Neural cell (in vitro differentiated cells): Measurements from ENCODE around the gene USP49. TPM values are rescaled to one million over a fixed set of nuclear protein-coding genes. Genes with fewer than 3 reads are reported as not detected.

Experiments used
- H2AFZ ChIP-seq: fragments of 200-600, 300-800 bp; sonication (generic), shearing (Covaris generic); 2 replicates; pipeline ENCODE4 v1.6.0; 2014; ENCODE audit warnings: low read depth, mild to moderate bottlenecking, antibody characterized with exemption, low read length, moderate library complexity
- H3F3A ChIP-seq: fragments of 200-600 bp; shearing (Covaris generic); 2 replicates; pipeline ENCODE4 v1.6.1; 2016; ENCODE audit warnings: mild to moderate bottlenecking, moderate library complexity, mixed read lengths, antibody characterized with exemption, low read length; ENCODE audit not compliant: insufficient read depth, poor library complexity, severe bottlenecking
- H3K27ac ChIP-seq: fragments of 200-600, 300-800 bp; sonication (generic), shearing (Covaris generic); 2 replicates; pipeline ENCODE4 v1.5.1; 2014; ENCODE audit warnings: mild to moderate bottlenecking, low read length, moderate library complexity
- H3K27me3 ChIP-seq: fragments of 300-800, 200-600 bp; sonication (generic), shearing (Covaris generic); 2 replicates; pipeline ENCODE4 v1.6.0; 2014; ENCODE audit warnings: mild to moderate bottlenecking, low read depth, low read length, moderate library complexity; ENCODE audit not compliant: insufficient read depth
- H3K36me3 ChIP-seq: fragments of 300-800, 200-600 bp; sonication (generic), shearing (Covaris generic); 2 replicates; pipeline ENCODE4 v1.5.1; 2014; ENCODE audit warnings: mild to moderate bottlenecking, antibody characterized with exemption, low read length, moderate library complexity; ENCODE audit not compliant: insufficient read depth
- H3K4me2 ChIP-seq: fragments of 300-800, 200-600 bp; sonication (generic), shearing (Covaris generic); 2 replicates; pipeline ENCODE4 v1.6.0; 2014; ENCODE audit warnings: mild to moderate bottlenecking, low read length
- H3K4me3 ChIP-seq: fragments of 300-800, 200-600 bp; sonication (generic), shearing (Covaris generic); 2 replicates; pipeline ENCODE4 v1.5.1; 2014; ENCODE audit warnings: mild to moderate bottlenecking, low read length, moderate library complexity
- H3K79me2 ChIP-seq: fragments of 200-600 bp; shearing (Covaris generic); replicated peaks from 2 replicates; pipeline ENCODE4 v1.6.0; 2014; ENCODE audit warnings: mild to moderate bottlenecking, low read length, moderate library complexity; ENCODE audit not compliant: insufficient read depth
- H3K9ac ChIP-seq: fragments of 300-800, 200-600 bp; sonication (generic), shearing (Covaris generic); 2 replicates; pipeline ENCODE4 v1.6.1; 2016; ENCODE audit warnings: mild to moderate bottlenecking, low read length, mixed read lengths
- H3K9me2 ChIP-seq: fragments of 200-600 bp; shearing (Covaris generic); 2 replicates; pipeline ENCODE4 v1.6.1; 2016; ENCODE audit warnings: mild to moderate bottlenecking, low read length, mixed read lengths; ENCODE audit not compliant: insufficient read depth
- H3K9me3 ChIP-seq: fragments of 200-600, 300-800 bp; sonication (generic), shearing (Covaris generic); 2 replicates; pipeline ENCODE4 v1.6.1; 2016; ENCODE audit warnings: mild to moderate bottlenecking, mixed run types, low read length, moderate library complexity, mixed read lengths
- H4K20me1 ChIP-seq: fragments of 200-600 bp; shearing (Covaris generic); 2 replicates; pipeline ENCODE4 v1.6.1; 2016; ENCODE audit warnings: mild to moderate bottlenecking, mixed run types; ENCODE audit not compliant: insufficient read depth
- EP300 ChIP-seq: fragments of 450-650 bp; conservative IDR thresholded peaks from 2 replicates; pipeline ENCODE4 v1.6.1; 2014; ENCODE audit warnings: antibody characterized with exemption, mild to moderate bottlenecking, moderate library complexity; ENCODE audit not compliant: poor library complexity, severe bottlenecking
- EZH2 ChIP-seq: fragments of 200-600, 300-800 bp; shearing (Covaris generic), sonication (generic); IDR thresholded peaks from 2 replicates; pipeline ENCODE4 v1.6.1; 2014; ENCODE audit warnings: antibody characterized with exemption, low read length, borderline replicate concordance, mild to moderate bottlenecking; ENCODE audit not compliant: insufficient read depth, poor library complexity, severe bottlenecking
- MXI1 ChIP-seq: fragments of 450-650 bp; conservative IDR thresholded peaks from 2 replicates; pipeline ENCODE4 v1.6.1; 2014; ENCODE audit warnings: antibody characterized with exemption, mild to moderate bottlenecking; ENCODE audit not compliant: poor library complexity, severe bottlenecking
- POLR2AphosphoS5 ChIP-seq: IDR thresholded peaks from 2 replicates; pipeline ENCODE4 v1.6.1; 2012
- RAD21 ChIP-seq: fragments of 450-650 bp; conservative IDR thresholded peaks from 2 replicates; pipeline ENCODE4 v1.6.1; 2014; ENCODE audit warnings: antibody characterized with exemption, mild to moderate bottlenecking, moderate library complexity
- SMC3 ChIP-seq: fragments of 450-650 bp; conservative IDR thresholded peaks from 2 replicates; pipeline ENCODE4 v1.6.1; 2014; ENCODE audit warnings: antibody characterized with exemption, mild to moderate bottlenecking, moderate library complexity; ENCODE audit not compliant: poor library complexity
- TAF1 ChIP-seq: IDR thresholded peaks from 2 replicates; pipeline ENCODE4 v1.6.1; 2012; ENCODE audit warnings: low read depth
- polyA plus RNA-seq: library from polyadenylated mRNA; depleted of rRNA; stranded (reverse); fragments of >200 nt; gene quantifications from 2 replicates; pipeline ENCODE4 v1.2.3, GENCODE V29; 2014
- TF ChIP-seq, protein P1 (sequence below): fragments of 450-650 bp; IDR thresholded peaks from 2 replicates; pipeline ENCODE4 v1.5.1; 2014; ENCODE audit warnings: antibody characterized with exemption, mild to moderate bottlenecking, moderate library complexity; ENCODE audit not compliant: poor library complexity, severe bottlenecking
- TF ChIP-seq, protein P2 (sequence below): IDR thresholded peaks from 2 replicates; pipeline ENCODE4 v1.6.1; 2012; ENCODE audit warnings: borderline replicate concordance

USP49 gene
- polyA plus RNA-seq, 1 donor from 2014 or later = 23.5 TPM

DNA sequence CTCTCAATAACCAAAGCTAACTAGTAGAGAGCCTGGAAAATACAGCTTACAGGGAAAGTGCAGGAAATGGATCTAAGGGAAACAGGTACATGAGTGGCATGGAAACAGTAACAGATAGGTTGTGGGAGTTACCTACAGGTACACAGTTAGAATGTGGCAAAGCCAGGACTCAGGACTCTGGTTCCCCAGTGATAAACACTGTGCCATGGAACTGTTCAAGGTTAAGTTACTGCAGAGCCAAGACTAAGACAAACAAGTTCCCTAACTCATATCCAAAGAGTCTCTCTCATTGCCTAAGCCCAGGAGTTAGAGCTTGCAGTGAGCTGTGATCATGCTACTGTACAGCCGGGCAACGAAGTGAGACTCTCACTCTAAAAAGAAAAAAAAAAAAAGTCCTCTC, 19.2 kb upstream of the USP49 start:
- TF ChIP-seq EP300 = no peak
- no peak for TF ChIP-seq SMC3
- no peak for TF ChIP-seq RAD21
- TF ChIP-seq, protein P1, sequence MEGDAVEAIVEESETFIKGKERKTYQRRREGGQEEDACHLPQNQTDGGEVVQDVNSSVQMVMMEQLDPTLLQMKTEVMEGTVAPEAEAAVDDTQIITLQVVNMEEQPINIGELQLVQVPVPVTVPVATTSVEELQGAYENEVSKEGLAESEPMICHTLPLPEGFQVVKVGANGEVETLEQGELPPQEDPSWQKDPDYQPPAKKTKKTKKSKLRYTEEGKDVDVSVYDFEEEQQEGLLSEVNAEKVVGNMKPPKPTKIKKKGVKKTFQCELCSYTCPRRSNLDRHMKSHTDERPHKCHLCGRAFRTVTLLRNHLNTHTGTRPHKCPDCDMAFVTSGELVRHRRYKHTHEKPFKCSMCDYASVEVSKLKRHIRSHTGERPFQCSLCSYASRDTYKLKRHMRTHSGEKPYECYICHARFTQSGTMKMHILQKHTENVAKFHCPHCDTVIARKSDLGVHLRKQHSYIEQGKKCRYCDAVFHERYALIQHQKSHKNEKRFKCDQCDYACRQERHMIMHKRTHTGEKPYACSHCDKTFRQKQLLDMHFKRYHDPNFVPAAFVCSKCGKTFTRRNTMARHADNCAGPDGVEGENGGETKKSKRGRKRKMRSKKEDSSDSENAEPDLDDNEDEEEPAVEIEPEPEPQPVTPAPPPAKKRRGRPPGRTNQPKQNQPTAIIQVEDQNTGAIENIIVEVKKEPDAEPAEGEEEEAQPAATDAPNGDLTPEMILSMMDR = no peak
- TF ChIP-seq MXI1 = no peak
- TF ChIP-seq, protein P2, sequence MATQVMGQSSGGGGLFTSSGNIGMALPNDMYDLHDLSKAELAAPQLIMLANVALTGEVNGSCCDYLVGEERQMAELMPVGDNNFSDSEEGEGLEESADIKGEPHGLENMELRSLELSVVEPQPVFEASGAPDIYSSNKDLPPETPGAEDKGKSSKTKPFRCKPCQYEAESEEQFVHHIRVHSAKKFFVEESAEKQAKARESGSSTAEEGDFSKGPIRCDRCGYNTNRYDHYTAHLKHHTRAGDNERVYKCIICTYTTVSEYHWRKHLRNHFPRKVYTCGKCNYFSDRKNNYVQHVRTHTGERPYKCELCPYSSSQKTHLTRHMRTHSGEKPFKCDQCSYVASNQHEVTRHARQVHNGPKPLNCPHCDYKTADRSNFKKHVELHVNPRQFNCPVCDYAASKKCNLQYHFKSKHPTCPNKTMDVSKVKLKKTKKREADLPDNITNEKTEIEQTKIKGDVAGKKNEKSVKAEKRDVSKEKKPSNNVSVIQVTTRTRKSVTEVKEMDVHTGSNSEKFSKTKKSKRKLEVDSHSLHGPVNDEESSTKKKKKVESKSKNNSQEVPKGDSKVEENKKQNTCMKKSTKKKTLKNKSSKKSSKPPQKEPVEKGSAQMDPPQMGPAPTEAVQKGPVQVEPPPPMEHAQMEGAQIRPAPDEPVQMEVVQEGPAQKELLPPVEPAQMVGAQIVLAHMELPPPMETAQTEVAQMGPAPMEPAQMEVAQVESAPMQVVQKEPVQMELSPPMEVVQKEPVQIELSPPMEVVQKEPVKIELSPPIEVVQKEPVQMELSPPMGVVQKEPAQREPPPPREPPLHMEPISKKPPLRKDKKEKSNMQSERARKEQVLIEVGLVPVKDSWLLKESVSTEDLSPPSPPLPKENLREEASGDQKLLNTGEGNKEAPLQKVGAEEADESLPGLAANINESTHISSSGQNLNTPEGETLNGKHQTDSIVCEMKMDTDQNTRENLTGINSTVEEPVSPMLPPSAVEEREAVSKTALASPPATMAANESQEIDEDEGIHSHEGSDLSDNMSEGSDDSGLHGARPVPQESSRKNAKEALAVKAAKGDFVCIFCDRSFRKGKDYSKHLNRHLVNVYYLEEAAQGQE = no peak
- no peak for TF ChIP-seq EZH2
- no peak for TF ChIP-seq TAF1
- TF ChIP-seq POLR2AphosphoS5 = no peak
- H3K36me3 ChIP-seq = no peaks in the 10 kb centered on the region
- H3K9ac ChIP-seq = no peak overlapping the region
- no peaks in the 10 kb centered on the region for H3F3A ChIP-seq
- H3K27ac ChIP-seq = no peak overlapping the region
- no peak overlapping the region for H2AFZ ChIP-seq
- no peak overlapping the region for H3K4me3 ChIP-seq
- no peaks in the 10 kb centered on the region for H3K27me3 ChIP-seq
- H3K4me2 ChIP-seq = no peak overlapping the region
- no peaks in the 10 kb centered on the region for H3K9me2 ChIP-seq
- no peaks in the 10 kb centered on the region for H4K20me1 ChIP-seq
- no peaks in the 10 kb centered on the region for H3K9me3 ChIP-seq
- peaks cover 8% of the 10 kb centered on the region for H3K79me2 ChIP-seq

DNA sequence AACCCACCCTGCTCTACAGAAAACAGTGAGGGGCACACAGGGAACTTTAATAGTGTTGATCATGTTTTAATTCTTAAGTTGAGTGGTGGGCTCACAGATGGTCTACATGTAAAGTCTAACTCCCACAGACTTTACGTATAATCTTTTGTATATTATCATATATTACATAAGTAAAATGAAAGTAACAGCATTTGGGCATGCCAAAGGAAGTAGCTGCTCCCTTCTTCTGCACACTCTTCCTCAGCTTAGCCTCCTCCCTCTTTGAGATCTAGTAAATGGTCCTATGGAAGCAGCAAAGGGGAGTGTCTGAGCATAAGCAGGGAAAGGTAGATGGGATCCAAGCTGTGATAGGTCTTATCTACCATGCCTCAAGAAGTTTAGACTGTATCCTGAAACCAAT, 14.6 kb upstream of the USP49 start:
- H3K9me2 ChIP-seq = no peaks in the 10 kb centered on the region

More for the DNA sequence above, 14.6 kb upstream of the USP49 start:
- Histone ChIP-seq H2AFZ (no peak overlapping the region), H3K27me3 (no peaks in the 10 kb centered on the region), H3K27ac (no peak overlapping the region), H3F3A (no peaks in the 10 kb centered on the region), H3K4me2 (no peak overlapping the region), H3K36me3 (peaks cover 3% of the 10 kb centered on the region), H3K9ac (no peak overlapping the region), H3K9me3 (no peaks in the 10 kb centered on the region), H4K20me1 (no peaks in the 10 kb centered on the region), H3K79me2 (peaks cover 3% of the 10 kb centered on the region), H3K4me3 (no peak overlapping the region)
- TF ChIP-seq EZH2 = no peak
- no peak for TF ChIP-seq RAD21
